HG03442 (cell line): ENCODE measurements around the gene INPP4A.
A peak's percentile ranks its signal among the peaks of the same experiment; 100 is the strongest.
"Not testable (repeated sequence)": the region's sequence is repeated elsewhere in the genome, so short reads cannot be mapped to it uniquely, and the experiment has no call there.

Experiments
- ATAC-seq: cut with Tn5 transposase; IDR thresholded peaks from one replicate; pipeline ENCODE4 v1.9.1; 2021; ENCODE audit warnings: mild to moderate bottlenecking, moderate library complexity; ENCODE audit not compliant: unreplicated experiment

The INPP4A gene

GRCh38 chr2:98435670-98436069 is 9.0 kb upstream of the INPP4A start:
- not testable (repeated sequence) for ATAC-seq

- ATAC-seq: no peak
These were observed 7.9 kb upstream of the INPP4A start for GRCh38 chr2:98436734-98437133.

- ATAC-seq: peak; percentile 78
These were observed 6.2 kb upstream of the INPP4A start for GRCh38 chr2:98438190-98439133.

DNA sequence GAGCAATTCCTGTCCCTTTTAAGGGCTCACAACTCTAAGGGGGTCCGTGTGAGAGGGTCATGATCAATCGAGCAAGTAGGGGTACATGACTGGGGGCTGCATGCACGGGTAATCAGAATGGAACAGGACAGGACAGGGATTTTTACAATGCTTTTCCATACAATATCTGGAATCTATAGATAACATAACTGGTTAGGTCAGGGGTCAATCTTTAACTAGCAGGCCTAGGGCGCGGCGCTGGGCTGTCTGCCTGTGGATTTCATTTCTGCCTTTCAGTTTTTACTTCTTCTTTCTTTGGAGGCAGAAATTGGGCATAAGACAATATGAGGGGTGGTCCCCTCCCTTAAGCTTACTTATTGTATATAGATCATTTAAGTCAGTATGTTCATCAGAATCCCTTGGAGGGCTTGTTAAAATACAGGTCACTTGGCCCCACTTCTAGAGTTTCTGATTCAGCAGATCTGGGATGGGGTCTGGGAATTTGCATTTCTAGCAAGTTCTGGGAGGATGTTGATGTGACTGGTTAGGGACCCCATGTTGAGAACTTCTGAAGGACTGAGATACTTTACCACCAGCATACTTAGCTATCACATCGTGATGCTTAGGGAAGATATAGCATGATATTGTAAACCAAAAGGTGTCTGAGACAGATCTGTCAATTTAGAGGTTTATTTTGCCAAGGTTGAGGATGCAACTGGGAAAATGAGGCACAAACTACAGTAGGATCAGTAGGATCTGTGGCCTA is 2.8 kb upstream of the INPP4A start:
- no peak for ATAC-seq

DNA sequence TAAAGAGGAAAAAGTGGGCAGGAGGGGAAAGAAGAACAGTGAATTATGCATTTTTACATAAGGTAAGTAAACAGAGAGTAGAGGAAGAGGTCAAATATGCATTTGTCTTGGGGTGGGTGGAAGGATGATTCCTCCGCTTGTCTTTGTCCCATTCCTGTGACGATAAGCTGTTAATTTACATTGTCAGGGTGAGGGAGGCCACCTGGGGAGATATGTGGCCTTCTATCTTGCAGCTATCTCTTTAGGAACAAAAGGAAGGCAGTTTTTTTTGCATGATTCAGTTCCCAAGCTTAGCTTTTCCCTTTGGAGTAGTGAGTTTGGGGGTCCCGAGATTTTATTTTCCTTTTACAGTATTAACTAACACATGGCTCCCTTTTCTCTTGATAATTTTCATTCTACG is 2.2 kb upstream of the INPP4A start:
- no peak for ATAC-seq

DNA sequence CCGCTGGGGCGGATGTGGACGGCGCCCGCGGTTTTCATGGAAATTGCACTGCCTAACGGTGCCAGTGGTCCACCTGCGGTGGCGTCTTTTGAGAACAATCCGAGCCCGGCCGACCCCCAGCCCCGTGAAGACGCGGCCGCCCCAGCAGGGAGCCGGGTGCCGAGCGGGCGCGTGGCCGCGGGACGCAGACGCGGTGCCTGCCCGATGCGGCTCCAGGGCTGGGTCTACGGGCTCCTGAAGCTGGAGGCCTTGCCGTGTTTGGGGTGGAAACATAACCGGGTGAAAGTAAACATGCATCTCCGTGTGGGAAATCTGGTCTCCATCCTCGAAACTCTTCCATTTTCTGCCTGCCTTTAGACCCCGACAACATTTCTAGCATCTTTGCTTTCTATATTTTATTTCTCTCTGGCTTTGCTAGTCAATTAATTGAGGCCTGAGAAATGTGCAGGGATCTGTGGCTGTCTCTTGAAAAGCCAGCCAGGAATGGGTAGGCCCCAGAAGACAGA is 572 bp downstream of the INPP4A start:
- ATAC-seq: peak; percentile 25

DNA sequence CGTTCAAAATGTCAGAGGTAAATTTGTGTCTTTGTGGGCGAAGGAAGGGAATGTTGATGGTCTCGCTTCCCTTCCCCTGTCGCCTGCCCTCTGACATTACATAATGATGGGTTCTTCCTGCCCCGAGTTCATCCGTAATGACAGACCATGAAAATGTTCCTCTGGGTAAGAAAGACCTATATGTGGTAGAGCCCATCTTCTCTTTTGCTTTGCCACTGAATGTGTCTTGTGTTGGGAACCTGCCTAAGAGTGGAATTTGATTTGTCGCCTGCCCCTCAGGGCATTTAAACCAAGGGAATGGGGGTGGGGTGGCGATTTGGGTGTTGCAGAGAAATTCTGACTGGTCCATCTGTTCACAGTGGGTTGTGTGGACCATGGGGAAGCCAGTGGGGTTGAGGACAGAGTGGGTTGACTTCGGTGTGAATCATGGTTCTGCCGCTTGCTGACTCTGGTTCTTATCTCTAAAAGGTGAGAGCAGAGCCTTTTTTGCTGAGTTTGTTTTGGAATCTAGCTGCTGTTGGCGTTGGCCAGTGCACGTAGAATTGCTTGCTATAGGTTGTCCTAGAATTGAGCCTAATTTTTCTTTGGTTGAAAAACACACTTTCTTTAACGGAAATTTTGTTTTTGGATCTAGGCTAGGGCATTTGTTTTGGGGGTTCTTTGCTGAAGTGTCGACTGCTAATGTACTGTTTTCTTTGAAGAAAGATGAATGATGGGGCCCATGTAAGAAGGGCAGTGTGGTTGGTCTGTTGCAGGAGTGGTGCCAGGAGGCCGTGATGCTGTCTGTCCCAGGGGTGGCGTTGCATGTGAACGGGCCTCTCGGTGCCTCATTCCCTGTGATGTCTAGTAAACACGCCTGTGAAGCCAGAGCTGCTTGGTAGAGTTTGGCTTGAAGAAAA is 1.3 kb downstream of the INPP4A start:
- ATAC-seq: no peak

DNA sequence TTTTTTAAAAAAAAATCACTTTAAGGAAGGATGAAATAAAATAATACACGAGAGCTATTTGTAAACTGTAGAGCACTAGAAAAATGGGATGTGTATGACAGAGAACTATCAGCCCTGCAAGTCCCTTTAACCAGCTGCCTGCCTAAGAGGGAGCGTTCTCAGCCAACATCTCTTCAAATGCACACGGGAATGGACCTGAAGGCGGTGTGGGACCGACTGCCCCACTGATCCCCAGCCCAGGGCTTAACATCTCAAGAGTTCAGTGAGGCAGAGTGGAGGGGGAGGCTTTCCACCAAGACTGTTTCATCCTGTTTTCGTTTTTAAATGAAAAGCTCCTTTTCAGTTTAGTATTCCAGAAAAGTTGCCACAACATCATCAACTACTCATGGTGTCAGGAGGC is 2.2 kb downstream of the INPP4A start:
- ATAC-seq: no peak

GRCh38 chr2:98448441-98449145 is 3.9 kb downstream of the INPP4A start:
- ATAC-seq: no peak

- no peak for ATAC-seq
These were observed 7.9 kb downstream of the INPP4A start for GRCh38 chr2:98452396-98453027.

DNA sequence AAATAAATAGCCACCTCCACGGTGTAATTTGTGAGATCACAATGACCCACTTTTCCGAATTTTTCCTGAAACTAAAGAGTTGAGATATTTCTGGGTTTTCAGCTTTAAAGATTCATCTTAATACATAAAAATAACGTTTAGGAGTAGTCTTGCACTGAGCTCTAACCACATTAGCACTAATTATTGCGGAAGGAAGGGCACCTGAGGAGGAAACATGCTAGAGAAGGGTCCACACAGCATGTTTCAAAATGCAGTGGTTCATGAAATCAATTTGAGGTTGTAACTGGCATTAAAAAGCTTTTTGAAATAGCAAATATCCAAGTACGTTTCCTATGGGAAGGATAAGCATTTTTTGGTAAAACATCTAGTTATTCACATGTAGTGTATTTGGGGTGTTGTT is 8.4 kb downstream of the INPP4A start:
- no peak for ATAC-seq

GRCh38 chr2:98453531-98453930 is 8.9 kb downstream of the INPP4A start:
- no peak for ATAC-seq

DNA sequence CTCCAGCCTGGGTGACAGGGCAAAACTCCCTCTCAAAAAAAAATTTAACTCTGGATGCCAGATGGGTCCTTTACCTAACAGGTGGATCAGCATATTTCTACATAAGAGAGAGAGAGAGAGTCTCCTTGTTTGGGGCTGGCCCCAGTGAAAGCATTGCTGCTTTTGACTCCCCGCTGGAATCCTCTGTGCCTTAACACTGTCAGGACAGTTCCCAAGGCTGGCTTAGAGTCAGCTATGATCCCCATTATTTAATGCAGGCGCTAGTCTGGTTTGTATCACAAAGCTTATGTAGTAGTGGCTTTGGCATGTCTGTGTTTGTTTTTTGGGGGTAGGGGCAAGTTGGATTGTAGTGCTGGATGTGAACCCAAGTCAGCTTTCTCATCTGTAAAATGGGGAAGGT is 9.4 kb downstream of the INPP4A start:
- ATAC-seq: no peak

DNA sequence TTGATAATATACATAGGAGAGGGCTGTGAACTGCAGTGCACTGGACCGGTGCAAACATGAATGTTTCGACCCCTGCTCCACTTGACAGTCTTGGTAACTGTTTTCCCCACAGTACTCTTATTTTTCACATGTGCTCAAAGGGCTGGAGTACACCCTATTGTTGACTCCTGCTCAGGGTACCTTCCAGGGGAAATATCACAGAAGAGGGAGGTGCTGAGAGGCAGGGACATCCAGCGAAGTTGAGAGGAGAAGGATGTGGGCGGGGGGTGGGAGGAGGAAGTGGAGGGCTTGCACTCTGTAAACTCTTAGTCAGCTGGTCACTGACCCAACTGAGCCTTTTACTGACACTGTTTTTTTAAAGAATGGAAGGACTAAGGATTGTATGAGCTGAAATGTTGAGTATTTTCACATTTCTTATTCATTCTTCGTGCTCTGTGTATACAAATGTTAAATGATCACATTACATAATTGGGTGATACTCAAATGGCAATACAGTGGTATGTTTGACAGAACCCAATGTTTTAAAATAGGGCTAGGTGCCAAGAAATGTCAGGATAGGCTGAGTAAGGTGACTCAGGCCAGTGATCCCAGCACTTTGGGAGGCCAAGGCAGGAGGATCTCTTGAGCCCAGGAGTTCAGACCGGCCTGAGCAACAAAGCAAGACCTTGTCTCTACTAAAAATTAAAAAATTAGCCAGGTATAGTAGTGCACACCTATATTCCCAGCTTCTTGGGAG is 10.0 kb downstream of the INPP4A start:
- peak; percentile 35 for ATAC-seq

- peak; percentile 43 for ATAC-seq
These were observed 10.9 kb downstream of the INPP4A start for GRCh38 chr2:98455494-98455976.

- ATAC-seq: no peak
These were observed 12.5 kb downstream of the INPP4A start for GRCh38 chr2:98457045-98457696.

DNA sequence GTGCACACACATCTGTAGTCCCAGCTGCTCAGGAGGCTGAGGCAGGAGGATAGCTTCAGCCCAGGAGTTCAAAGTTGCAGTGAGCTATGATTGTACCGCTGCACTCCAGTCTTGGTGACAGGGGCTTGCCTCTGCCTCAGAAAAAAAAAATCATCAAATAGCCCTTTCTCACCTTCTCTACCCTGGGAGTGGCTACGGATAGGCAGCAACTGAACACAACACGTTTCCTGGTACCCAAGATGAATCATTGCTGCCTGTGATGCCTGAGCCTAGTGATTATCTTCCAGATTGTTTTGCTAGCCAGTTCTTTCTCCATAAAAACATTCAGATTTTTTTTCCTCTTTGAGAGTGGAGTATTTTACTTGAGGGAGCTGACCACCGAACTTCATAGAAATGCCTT is 13.5 kb downstream of the INPP4A start:
- no peak for ATAC-seq

- ATAC-seq: no peak
These were observed 14.2 kb downstream of the INPP4A start for GRCh38 chr2:98458667-98459380.
